Stimulated activated CD4-positive, alpha-beta T cell treated with anti-CD3 and anti-CD28 coated beads, Interleukin-15, amount 100 ng/mL, for 24 hours (primary cell): ENCODE results near the gene KRT73.

ENCODE experiments used
- DNase-seq: peaks from one replicate; pipeline ENCODE4 v3.0.0-alpha.2; 2020

KRT73 gene

DNA sequence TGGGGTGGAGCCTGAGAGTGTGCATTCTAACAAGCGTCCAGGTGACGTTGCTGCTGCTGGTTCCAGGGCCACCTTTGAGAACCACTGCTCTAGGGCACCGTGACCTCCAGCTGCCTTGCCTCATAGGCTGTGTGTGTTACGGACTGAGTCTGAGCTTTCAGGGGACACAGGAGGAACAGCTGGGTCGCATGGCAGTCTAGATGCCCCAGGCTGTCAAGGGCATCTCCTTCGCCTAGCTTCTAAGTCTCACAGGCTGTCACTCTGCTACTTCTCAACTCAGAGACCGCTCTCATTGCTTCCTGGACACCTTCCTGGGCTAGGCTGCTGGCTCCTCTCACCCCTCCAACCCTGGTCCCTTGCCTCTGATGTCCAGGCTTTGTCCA, 965 bp downstream of the KRT73 start:
- DNase-seq: no peak

DNA sequence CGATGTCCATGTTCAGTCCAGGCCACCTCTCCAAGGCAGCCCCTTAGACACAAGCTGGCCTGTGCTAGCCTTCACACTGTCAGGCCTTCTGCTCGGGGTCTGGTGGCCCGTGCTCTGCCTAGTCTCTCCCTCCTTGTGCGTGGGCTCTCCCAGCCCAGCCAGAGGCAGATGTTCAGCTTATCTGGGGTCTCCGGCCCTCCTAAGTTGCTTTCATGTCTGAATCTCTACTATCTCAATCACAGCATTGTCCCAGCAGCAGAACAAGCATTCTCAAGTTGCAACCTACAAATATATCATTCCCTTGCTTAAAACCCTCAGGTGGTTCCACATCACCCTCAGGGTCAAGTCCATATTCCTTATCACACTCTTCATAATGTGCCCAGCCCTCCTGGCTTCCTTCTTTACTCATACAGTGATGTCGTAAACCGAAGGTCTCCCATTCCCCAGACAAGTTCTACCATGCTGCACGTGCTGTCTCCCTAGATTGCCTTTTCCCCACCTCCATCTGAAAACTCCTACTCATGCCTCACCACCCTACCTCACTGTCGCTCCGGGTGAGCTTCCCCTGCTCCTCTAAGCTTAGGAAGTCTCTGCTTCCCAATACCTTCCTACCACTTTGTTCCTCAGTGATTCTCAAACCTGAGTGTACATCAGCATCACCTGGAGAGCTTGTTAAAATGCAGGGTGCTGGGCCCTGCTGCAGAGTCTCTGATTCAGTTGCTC, 1.5 kb downstream of the KRT73 start:
- DNase-seq: no peak

DNA sequence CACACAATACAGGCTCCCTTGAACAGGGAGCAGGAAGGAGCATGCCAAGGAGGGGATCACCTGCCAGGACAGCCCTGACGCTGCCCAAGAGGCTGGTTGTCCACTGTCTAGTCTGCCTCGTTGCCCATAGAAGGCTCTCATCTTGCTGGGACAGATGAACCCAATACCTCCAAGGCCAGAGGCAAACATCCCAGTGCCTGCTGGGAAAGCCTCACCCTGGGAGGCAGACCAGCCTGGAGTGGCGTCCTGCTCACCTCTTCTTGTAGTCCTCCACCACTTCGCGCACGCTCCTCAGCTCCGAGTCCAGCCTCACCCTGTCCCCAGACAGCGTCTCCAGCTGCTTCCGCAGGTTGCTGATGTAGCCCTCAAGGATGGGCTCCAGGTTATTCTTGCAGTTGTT, 2.4 kb downstream of the KRT73 start:
- no peak for DNase-seq

DNA sequence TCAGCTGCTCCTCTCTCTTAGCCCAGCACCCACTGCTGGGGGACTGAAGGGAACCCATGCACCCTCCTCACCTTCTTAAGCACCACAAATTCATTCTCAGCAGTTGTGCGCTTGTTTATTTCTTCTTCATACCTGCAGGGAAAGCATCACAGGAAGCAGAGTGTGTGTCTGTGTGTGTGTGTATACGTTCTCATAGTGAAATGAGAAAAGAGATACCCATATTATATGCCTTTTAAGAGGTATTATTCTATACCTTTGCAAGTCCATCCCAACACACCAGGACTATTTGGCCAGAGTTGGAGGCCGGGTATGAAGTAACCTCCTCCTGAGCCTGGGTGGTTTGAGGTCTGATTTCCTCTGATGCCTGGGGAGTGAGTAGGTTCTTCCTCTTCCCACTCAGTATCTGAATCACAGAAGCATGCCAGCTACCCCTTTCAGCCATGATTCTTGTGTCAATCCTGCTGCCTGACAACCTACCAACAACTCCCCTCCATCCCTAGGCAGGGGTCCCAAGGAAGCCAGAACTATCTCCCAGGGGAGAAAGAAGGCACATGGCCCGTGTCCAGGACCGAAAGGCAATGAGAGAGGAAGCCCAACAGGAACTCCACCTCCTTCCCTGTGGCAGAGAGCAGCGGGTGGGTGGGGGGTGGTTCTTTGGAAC, 3.0 kb downstream of the KRT73 start:
- DNase-seq: peak; percentile 35

DNA sequence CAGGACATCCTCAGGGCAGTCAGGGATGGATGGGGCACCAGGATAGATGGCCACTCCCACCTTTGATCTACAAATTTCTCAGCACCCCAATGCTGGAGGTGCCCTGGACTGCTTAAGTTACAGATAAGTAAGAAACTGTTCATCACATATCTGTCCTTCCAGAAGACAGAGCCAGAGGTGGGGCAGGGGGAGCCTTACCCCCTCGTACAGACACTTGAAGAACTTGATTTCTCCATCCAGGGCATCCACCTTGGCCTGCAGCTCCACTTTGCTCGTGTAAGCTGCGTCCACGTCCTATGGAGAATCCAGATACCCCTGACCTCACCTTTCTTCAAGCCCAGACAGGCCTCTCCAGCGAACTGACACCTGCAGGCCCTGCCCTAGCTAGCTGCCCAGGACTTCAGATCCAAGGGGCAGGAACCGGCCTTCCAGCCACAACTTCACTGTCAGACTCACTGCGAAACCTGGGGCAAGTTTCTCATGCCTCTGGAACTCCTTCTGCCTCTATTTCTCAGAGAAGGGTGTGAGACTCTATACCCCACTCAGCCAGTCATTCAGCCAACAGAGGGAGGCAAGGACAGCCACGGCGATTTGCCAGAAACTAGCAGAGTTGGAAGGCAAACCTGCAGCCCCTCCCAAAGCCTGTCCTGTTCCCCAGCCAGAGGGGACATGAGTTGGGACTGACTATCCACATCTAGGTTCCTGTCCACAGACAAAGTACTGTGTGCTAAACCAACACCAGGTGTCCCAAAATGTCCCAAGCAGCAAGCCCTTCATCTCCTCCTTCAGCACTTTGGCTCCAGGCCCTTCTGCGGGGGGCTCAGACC, 3.8 kb downstream of the KRT73 start:
- DNase-seq: no peak

DNA sequence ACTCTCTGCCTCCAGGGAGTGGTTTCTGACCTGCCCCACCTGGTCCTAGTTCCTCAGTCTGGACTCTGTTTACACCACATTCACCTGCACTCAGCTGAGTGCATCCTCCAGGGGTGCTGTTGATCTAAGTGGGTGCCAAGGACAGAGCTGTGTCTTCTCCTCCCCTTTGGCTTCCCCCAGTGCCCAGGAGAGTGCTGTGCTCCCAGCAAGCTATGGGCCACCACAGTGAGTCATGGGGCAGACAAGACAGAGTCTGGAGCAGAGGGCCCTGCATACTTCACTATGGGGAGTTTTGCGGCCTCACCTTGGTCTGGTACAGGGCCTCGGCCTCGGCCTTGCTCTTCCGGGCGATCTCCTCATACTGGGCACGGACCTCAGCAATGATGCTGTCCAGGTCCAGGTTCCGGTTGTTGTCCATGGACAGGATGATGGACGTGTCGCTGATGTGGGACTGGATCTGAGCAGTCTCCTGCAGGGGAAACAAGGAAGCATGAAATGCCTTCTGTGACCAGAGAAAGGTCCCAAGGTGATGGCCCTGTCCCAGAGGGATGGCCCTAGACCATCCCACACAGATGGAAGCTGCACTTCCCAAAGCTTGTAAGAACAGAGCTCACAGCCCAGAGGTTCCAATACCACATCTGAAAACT, 4.9 kb downstream of the KRT73 start:
- DNase-seq: no peak

DNA sequence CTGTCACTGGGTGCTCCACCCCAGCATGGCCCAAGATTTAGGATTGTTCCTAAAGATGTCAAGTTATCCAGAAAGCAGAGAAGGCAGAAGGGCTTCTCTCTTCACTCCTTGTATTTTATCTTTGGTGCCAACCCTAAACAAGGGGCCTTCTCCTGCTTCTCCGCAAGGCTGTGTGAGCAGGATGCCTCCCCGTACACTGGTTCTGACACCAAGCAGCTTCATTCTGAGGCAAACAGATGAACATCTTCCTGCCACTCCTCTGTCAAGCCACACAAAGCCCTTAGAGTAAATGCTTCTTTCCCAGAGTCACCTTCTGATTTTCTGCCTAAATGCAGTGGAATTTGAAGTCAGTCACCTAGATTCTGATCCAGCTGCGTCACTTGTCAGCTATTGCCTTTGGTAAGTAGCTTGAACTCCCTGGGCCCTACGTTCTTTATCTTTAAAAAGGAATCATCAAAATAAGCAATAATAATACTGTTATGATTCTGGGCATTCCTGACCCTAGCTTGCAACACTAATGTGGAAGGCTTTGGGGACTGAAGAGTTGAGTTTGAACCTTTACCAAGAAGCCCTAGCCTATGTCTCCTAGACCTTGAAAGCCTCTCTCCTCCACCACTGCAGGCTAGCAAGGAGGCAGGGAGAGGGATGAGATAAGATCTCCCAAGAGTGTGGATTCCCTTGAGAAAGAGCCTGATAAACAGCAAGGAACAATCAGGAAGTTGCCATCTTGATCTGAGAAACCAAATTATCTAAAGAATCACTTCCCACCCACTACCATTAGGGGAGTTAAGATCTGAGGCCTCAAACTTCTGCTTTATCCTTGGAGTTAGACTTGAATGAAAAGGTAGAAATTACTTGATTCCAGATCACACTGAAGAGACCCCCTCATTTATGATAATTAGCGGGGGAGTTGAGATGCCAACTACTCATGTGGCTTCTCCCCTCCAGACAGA, 5.7 kb downstream of the KRT73 start:
- no peak for DNase-seq

DNA sequence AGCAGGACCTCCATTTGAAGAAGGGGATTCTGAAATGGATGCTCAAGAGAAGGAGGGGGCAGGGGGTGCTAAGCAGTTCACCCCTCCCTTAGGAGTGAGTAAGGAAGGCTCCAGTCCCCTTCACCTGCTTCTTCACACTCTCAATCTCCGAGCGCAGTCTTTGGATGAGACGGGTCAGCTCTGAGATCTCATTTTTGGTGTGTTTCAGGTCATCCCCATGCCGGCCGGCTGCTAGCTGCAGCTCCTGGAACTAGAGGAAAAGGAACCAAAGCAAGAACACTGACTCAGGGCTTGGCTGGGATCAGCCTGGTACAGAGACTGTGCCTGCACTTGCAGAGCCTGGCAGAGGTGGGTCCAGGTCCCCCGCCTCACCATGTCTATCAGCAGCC, 7.3 kb downstream of the KRT73 start:
- DNase-seq: no peak

DNA sequence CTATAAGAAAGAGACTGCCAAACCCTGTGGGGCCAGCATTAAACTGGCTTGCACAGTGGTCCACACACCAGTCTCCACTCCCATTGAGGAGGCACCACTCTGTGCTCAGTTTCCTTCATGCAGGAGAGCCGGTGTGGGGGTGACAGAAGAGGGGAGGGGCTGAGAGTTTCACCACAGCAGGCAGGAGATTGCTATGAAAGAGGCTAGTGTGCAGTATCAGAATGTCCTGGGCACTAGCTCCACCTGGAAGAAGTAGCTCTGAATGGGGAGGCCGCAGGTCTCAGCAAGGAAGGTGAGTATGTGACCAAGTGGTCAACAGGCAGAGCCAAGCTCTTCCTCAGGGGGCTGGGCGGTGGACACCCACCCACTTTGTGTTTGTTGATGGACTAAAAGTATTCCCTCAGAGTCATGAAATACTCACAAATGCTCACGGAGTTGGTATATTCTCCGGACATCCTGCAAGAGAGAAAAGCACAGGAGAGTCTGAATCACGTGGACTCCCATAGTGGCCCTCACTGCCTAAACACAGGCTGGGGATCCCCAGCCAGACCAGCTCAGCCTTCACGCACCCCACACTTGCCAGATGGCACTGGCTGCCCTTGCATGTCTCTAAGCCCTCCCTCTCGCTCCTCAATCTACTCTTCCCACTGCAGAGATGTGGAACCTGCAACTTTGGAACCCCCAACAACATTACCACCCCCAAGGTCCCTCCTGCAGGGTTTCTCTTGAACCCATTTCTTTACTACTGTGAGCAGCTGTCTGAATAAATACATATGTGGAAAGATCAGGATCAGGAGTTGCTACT, 9.3 kb downstream of the KRT73 start:
- DNase-seq: no peak

DNA sequence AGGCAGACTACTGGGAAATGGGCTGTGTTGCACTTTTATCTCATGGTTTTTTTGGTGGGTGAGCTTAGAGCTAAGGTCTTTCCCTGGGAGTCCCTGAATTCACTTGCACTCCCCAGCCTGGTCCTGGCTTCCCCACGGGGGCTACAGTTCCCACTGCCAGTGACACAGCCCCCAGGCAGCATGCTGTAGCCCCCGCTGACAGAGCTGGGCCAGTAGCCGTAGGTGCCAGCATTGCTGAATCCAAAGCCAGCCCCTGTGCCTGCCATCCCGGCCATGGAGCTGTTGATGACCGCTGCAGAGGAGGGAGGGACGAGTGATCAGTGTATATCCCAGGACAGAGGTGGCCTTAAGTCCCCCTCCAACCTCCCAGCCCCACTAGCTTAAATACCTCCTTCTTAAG, 10.2 kb downstream of the KRT73 start:
- DNase-seq: no peak

DNA sequence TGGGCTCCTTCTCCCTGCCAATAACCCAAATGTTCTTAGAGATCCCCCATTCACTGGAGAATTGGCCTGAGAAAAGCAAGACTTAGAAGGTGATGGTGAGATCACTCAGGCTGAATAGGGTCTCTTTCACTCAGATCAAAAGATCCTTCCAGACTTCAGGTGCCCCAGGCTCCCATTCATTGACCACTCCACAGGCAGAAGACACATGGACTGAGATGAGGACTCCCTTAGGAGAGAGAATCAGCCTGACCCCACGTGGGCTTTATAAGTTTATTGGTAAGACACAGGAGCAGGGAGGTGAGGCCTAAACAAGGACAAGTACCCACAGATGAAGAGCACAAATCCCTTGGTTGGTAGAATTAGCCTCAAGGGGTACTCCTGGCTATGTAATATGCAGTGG, 11.0 kb downstream of the KRT73 start:
- no peak for DNase-seq

DNA sequence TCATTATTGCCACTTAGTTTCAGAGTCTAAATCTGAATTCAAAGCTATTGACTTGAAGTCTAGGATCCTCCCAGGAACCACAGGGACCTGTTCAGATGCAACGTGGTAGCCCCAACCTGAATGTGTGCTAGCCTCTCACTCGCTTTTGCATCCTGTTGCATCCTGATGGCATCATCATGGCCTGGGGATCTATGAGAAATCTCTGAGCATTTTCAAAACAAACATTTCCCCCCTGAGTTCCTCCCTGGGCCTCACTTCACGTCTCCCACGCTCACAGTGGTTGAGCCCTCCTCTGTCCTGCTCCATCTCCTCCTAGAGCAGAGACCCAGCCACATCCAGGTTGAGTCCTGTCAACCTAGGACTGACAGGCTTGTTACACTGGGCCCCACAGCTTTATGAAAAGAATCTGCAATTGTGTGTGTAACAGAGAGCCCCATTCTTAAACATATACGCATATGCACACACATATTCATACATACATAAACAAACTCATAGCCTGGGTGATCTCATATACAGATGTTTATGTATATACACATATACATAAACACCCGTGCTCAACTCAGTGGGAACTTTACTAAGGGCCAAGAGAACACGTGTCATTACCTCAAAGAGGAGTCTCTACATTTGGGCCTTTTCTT, 11.7 kb downstream of the KRT73 start:
- DNase-seq: no peak

DNA sequence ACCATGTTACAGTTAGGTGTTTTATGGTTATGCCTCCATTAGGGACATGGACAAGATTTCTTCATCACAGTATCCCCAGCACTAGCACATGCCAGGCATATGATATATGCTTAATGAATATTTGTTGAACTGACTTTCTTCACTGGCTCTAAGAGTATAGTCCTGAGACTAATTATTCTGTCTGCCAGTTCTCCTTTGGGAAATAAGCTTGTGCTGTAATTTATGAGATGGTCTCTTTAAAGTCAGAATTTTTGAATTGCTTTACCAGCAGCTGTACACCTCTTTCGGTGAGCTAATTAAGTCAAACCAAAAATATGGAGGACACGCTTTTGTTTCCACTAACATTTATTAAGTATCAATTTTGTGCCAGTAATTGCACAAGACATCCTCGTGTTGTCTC, 12.3 kb downstream of the KRT73 start:
- no peak for DNase-seq

DNA sequence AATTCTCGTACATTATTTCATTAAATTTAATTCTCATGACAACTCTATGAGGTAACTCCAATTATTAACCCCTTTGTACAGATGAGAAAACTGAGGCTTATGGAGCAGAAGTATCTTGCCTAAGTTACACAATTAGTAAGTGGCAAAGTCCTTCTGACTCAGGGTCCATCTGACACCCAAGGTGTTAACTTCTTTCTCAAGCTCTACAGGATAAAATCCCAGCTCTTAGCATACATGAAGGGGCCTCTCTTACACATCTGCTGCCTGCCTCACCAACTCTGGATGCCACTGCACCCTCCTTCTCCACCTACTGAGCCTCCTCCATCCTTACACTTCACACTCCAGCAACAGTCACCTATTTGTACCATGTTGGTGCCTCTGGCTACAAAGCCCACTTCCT, 12.8 kb downstream of the KRT73 start:
- no peak for DNase-seq

DNA sequence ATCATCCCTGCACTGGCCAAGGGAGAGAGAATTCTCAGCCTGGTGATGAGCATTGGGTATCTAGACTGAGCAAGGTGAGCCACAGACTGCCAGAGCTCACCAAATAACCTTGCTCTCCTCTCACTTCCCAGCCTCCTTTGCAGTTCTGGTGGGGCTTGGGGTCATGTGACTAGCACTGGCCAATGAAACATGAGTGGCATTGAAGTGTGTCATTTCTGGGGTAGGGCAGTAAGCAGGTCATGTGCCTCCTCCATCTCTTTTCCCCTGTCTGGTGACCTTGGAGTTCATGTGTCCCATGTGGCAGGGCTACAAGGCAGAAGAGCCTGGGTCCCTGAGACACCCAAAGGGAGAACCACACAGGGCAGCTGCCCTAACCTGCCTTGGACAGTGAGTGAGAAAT, 13.5 kb downstream of the KRT73 start:
- DNase-seq: no peak

DNA sequence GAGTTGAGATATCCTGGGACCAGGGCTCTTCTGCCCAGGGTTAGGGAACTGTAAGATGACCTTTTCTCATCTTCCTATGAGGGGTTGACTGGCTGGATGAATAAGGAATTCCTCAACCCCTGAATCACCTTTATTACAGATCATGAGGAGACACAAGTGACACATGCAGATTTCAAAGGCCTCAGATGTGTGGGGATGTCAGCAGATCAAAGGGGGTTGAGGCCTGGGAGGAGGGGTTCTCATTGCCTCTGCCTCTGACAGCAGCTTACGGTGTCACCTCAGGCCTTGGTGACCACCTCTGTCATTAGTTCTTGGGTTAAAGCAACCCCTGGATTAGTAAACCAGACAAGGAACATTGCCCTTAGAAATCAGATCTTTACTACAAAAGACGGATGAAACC, 15.0 kb downstream of the KRT73 start:
- no peak for DNase-seq

DNA sequence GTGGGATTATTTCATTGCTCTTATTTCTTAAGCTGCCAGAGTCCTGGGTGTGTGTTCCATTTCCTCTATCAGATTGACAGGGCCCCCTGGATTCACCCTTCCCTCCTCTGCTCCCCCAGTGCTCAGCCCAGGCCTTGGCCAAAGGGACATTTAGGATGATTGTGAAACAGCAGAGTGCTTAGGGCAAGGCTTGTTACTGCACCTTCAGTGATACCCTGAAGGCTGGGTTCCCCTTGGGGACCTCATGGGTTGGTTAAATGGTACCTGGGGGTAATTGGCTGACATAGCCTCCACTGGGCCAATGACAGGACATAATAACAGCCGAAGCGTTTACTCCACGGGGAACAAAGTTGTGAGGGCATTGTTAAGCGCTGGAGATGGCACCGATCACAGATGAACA, 15.8 kb downstream of the KRT73 start:
- no peak for DNase-seq

DNA sequence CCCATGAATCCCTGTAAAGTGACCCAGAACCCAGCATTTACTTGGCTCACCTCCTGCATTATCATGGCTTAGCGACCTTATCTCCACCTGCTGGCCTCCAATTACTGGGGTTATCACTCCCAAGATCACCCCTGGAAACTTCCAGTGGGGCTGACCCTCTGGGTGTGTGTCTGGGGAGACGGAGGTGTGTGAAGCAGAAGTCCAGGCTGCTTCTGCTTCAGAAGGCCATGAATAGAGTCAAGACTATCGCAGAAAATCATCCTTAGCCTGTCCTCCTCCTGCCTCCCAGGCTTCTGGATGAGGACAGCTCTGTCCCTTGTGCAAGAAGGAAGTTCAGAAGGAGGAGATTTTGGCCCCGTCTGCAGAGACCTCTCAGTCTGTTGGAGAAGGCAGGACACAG, 16.7 kb downstream of the KRT73 start:
- no peak for DNase-seq

DNA sequence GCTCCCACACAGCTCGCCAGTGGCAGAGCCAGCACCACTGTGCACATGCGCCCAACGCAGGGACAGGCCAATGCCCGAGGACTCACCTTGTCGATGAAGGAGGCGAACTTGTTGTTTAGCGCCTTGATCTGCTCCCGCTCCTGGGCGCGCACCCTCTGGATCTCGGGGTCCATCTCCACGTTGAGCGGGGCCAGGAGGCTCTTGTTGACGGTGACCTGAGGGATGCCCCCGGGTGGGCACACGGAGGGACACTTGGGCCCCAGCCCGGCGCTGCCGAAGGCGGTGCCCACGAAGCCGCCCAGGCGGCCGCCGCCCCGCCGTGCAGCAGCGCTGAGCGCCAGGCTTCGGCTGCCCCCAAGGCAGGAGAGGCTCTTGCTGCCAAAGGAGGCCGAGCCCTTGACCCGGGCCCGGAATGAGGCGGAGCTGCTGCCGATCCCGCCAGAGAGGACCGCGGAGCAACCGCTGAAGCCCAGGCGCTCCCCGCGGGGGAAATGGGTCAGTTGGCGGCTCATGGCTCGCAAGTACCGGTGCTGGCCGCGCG, 17.3 kb downstream of the KRT73 start, which contains the start of gene KRT72:
Gene KRT72, minus strand, starts transcription at position 523 of the 541 bp plus-strand sequence. Its CDS starts 11 bp downstream, at position 512.
- DNase-seq: no peak

DNA sequence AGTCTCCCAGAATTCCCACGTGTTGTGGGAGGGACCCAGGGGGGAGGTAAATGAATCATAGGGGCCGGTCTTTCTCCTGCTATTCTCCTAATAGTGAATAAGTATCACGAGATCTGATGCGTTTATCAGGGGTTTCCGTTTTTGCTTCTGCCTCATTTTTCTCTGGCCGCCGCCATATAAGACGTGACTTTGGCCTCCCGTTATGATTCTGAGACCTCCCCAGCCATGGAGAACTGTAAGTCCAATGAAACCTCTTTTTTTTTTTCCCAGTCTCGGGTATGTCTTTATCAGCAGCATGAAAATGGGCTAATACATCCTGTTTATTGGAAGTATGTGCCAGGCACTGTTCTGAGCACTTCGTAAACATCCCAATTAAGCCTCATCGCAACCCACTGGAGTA, 17.9 kb downstream of the KRT73 start:
- no peak for DNase-seq

DNA sequence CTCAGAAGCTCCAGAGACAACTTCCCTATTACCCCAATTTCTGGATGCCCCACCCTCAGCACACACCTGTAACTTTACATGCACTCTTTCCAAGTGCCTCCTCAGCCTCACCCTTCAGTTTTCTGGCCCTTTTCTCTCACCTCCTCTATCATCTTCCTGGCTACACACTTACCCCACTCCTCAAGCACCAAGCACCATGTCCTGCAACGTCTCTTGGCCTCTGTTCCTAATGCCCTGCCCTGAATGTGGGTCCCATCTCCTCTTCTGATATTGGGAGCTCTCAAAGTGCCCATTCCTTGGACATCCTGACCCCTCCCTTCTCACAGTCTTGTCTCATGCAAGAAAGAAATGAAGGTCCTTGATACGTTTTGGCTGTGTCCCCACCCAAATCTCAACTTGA, 18.3 kb downstream of the KRT73 start:
- DNase-seq: no peak
